HG03039 (cell line): Measurements from ENCODE around the gene SNIP1.
"Not testable (repeated sequence)": the region's sequence is repeated elsewhere in the genome, so short reads cannot be mapped to it uniquely, and the experiment has no call there.

ENCODE experiments used
- ATAC-seq: cut with Tn5 transposase; IDR thresholded peaks from one replicate; pipeline ENCODE4 v1.9.1; 2021; ENCODE audit warnings: mild to moderate bottlenecking, moderate library complexity; ENCODE audit not compliant: unreplicated experiment

The SNIP1 gene

GRCh38 chr1:37553927-37554808 is at the start of gene SNIP1:
TSS of gene SNIP1 (minus strand) at chr1:37554293. CDS start at chr1:37554229, 64 bp downstream.
- peak; percentile 79 for ATAC-seq

- ATAC-seq: no peak
These were observed 48.9 kb upstream of the SNIP1 start for GRCh38 chr1:37602750-37603694.

GRCh38 chr1:37601441-37601840 is 47.3 kb upstream of the SNIP1 start:
- ATAC-seq: no peak

- ATAC-seq: no peak
These were observed 45.8 kb upstream of the SNIP1 start for GRCh38 chr1:37599940-37600339.

- ATAC-seq: no peak
These were observed 42.1 kb upstream of the SNIP1 start for GRCh38 chr1:37596182-37596667.

- peak; percentile 94 for ATAC-seq
These were observed 41.5 kb upstream of the SNIP1 start, which contains the start of gene GNL2 for GRCh38 chr1:37595440-37596181. TSS of gene GNL2 (minus strand) at chr1:37595937. CDS start at chr1:37595822, 115 bp downstream.

- ATAC-seq: no peak
These were observed 39.6 kb upstream of the SNIP1 start for GRCh38 chr1:37593726-37594125.

- no peak for ATAC-seq
These were observed 34.8 kb upstream of the SNIP1 start for GRCh38 chr1:37588939-37589338.

GRCh38 chr1:37584544-37584943 is 30.5 kb upstream of the SNIP1 start:
- ATAC-seq: not testable (repeated sequence)

- no peak for ATAC-seq
These were observed 21.6 kb upstream of the SNIP1 start for GRCh38 chr1:37575692-37576091.

- ATAC-seq: no peak
These were observed 20.9 kb upstream of the SNIP1 start for GRCh38 chr1:37574834-37575480.

- ATAC-seq: no peak
These were observed 16.6 kb upstream of the SNIP1 start for GRCh38 chr1:37570528-37571334.

GRCh38 chr1:37567023-37567422 is 12.9 kb upstream of the SNIP1 start:
- no peak for ATAC-seq

- ATAC-seq: no peak
These were observed 10.8 kb upstream of the SNIP1 start for GRCh38 chr1:37564892-37565291.

GRCh38 chr1:37562984-37563383 is 8.9 kb upstream of the SNIP1 start:
- no peak for ATAC-seq

GRCh38 chr1:37561133-37562132 is 7.3 kb upstream of the SNIP1 start:
- ATAC-seq: no peak

GRCh38 chr1:37560401-37561132 is 6.5 kb upstream of the SNIP1 start:
- no peak for ATAC-seq
